SK-N-MC (cell line): ENCODE results near the gene MPC1.

Source experiments
- EZH2 ChIP-seq: fragments of 200-600 bp; sonication (generic); IDR thresholded peaks from one replicate; pipeline ENCODE4 v1.6.1; 2017; ENCODE audit warnings: antibody characterized with exemption
- POLR2AphosphoS5 ChIP-seq: IDR thresholded peaks from 2 replicates; pipeline ENCODE4 v1.6.1; 2012; ENCODE audit warnings: mild to moderate bottlenecking, low read depth, low read length, borderline replicate concordance

- TF ChIP-seq EZH2 (no peak), POLR2AphosphoS5 (peak; percentile 94)
These were observed at the start of gene MPC1 for GRCh38 chr6:166382933-166383801.
